Subcutaneous abdominal adipose tissue (tissue), 5 donors: Measurements from ENCODE around the gene ALDH4A1.
"Not testable (repeated sequence)": the region's sequence is repeated elsewhere in the genome, so short reads cannot be mapped to it uniquely, and the experiment has no call there.

ENCODE experiments used
- H3K27ac ChIP-seq: one replicate; pipeline ENCODE4 v1.7.0; 2013; ENCODE audit warnings: low read depth, mild to moderate bottlenecking, inconsistent platforms, low read length, moderate library complexity
- H3K27me3 ChIP-seq, 5 donors: one replicate each; pipeline ENCODE4 v1.7.0; 2013; ENCODE audit warnings: low read length in 5 of 5, inconsistent platforms in 1 of 5; ENCODE audit not compliant: control insufficient read depth in 5 of 5, insufficient read depth in 4 of 5
- H3K36me3 ChIP-seq, 5 donors: one replicate each; pipeline ENCODE4 v1.7.0; 2013; ENCODE audit warnings: low read length in 5 of 5; ENCODE audit not compliant: control insufficient read depth in 5 of 5, insufficient read depth in 5 of 5
- H3K4me1 ChIP-seq, 5 donors: one replicate each; pipeline ENCODE4 v1.7.0; 2013; ENCODE audit warnings: low read length in 5 of 5, mild to moderate bottlenecking in 3 of 5, moderate library complexity in 1 of 5; ENCODE audit not compliant: control insufficient read depth in 5 of 5, insufficient read depth in 5 of 5
- H3K4me3 ChIP-seq, 5 donors: one replicate each; pipeline ENCODE4 v1.7.0; 2013; ENCODE audit warnings: low read length in 5 of 5, low read depth in 1 of 5
- H3K9ac ChIP-seq, 5 donors: one replicate each; pipeline ENCODE4 v1.7.0; 2013; ENCODE audit warnings: low read length in 5 of 5, mild to moderate bottlenecking in 4 of 5, moderate library complexity in 3 of 5
- H3K9me3 ChIP-seq, 5 donors: one replicate each; pipeline ENCODE4 v1.7.0; 2013; ENCODE audit warnings: low read length in 5 of 5; ENCODE audit not compliant: control insufficient read depth in 5 of 5
- donor health status: healthy.
- donor health status: healthy.
- donor health status: healthy.
- donor health status: healthy.
- donor health status: healthy.

Gene ALDH4A1

GRCh38 chr1:18872071-18872611 lies 30.2 kb downstream of the ALDH4A1 start:
- H3K9me3 ChIP-seq = no peaks in the 10 kb centered on the region

GRCh38 chr1:18871401-18872070 lies 30.8 kb downstream of the ALDH4A1 start:
- Histone ChIP-seq H3K4me3 (no peak overlapping the region), H3K36me3 (peaks cover 0 to 41% (median 34%) of the 10 kb centered on the region in 5 donors), H3K27ac (no peak overlapping the region), H3K27me3 (no peaks in the 10 kb centered on the region), H3K9ac (no peak overlapping the region), H3K4me1 (peaks cover 0 to 17% (median 8%) of the 10 kb centered on the region in 5 donors), H3K9me3 (no peaks in the 10 kb centered on the region)

More at GRCh38 chr1:18872071-18872611, 30.2 kb downstream of the ALDH4A1 start:
- Histone ChIP-seq H3K4me1 (peaks cover 0 to 17% (median 8%) of the 10 kb centered on the region in 5 donors), H3K27ac (no peak overlapping the region), H3K27me3 (no peaks in the 10 kb centered on the region), H3K36me3 (peaks cover 0 to 46% (median 40%) of the 10 kb centered on the region in 5 donors), H3K9ac (no peak overlapping the region), H3K4me3 (no peak overlapping the region)

- Histone ChIP-seq H3K9ac (no peak overlapping the region), H3K4me3 (no peak overlapping the region), H3K4me1 (peaks cover 0 to 17% (median 8%) of the 10 kb centered on the region in 5 donors), H3K27ac (no peak overlapping the region), H3K36me3 (peaks cover 0 to 35% (median 29%) of the 10 kb centered on the region in 5 donors), H3K9me3 (no peaks in the 10 kb centered on the region), H3K27me3 (no peaks in the 10 kb centered on the region)
Measured at GRCh38 chr1:18870957-18871356, 31.4 kb downstream of the ALDH4A1 start.

GRCh38 chr1:18870595-18870865 lies 31.8 kb downstream of the ALDH4A1 start:
- peaks cover 0 to 15% (median 8%) of the 10 kb centered on the region in 5 donors for H3K4me1 ChIP-seq
- not testable (repeated sequence) for H3K4me3 ChIP-seq, H3K9ac ChIP-seq, H3K9me3 ChIP-seq, H3K27me3 ChIP-seq, H3K27ac ChIP-seq
- H3K36me3 ChIP-seq = peaks cover 0 to 34% (median 29%) of the 10 kb centered on the region in 5 donors

GRCh38 chr1:18869847-18870594 lies 32.3 kb downstream of the ALDH4A1 start:
- peaks cover 0 to 34% (median 29%) of the 10 kb centered on the region in 5 donors for H3K36me3 ChIP-seq
- H3K27me3 ChIP-seq = peaks cover 0 to 8% (median 4%) of the 10 kb centered on the region in 5 donors
- H3K9ac ChIP-seq = no peak overlapping the region
- peaks cover 0 to 11% (median 8%) of the 10 kb centered on the region in 5 donors for H3K4me1 ChIP-seq
- H3K9me3 ChIP-seq = no peaks in the 10 kb centered on the region
- no peak overlapping the region for H3K27ac ChIP-seq
- no peak overlapping the region for H3K4me3 ChIP-seq

- peaks cover 0 to 11% (median 4%) of the 10 kb centered on the region in 5 donors for H3K27me3 ChIP-seq
- no peak overlapping the region for H3K9ac ChIP-seq
- H3K36me3 ChIP-seq = peaks cover 0 to 26% (median 24%) of the 10 kb centered on the region in 5 donors
- H3K9me3 ChIP-seq = no peaks in the 10 kb centered on the region
- peaks cover 0 to 11% (median 7%) of the 10 kb centered on the region in 5 donors for H3K4me1 ChIP-seq
- H3K27ac ChIP-seq = no peak overlapping the region
- H3K4me3 ChIP-seq = no peak overlapping the region
Measured at GRCh38 chr1:18868801-18869424, 33.4 kb downstream of the ALDH4A1 start.

- H3K27ac ChIP-seq = no peak overlapping the region
- peaks cover 0 to 20% (median 19%) of the 10 kb centered on the region in 5 donors for H3K36me3 ChIP-seq
- H3K27me3 ChIP-seq = peaks cover 0 to 11% (median 4%) of the 10 kb centered on the region in 5 donors
- no peak overlapping the region for H3K9ac ChIP-seq
- peaks cover 0 to 11% (median 7%) of the 10 kb centered on the region in 5 donors for H3K4me1 ChIP-seq
- H3K4me3 ChIP-seq = no peak overlapping the region
- H3K9me3 ChIP-seq = no peaks in the 10 kb centered on the region
Measured at GRCh38 chr1:18868354-18868753, 34.0 kb downstream of the ALDH4A1 start.

- H3K27me3 ChIP-seq = peaks cover 0 to 11% (median 4%) of the 10 kb centered on the region in 5 donors
- no peaks in the 10 kb centered on the region for H3K9me3 ChIP-seq
- H3K9ac ChIP-seq = no peak overlapping the region
- no peak overlapping the region for H3K4me3 ChIP-seq
- peaks cover 0 to 11% (median 7%) of the 10 kb centered on the region in 5 donors for H3K4me1 ChIP-seq
- peaks cover 0 to 5% (median 4%) of the 10 kb centered on the region in 5 donors for H3K36me3 ChIP-seq
- no peak overlapping the region for H3K27ac ChIP-seq
Measured at GRCh38 chr1:18866846-18867245, 35.5 kb downstream of the ALDH4A1 start.

- Histone ChIP-seq H3K27me3 (peaks cover 0 to 11% (median 4%) of the 10 kb centered on the region in 5 donors), H3K9me3 (no peaks in the 10 kb centered on the region), H3K4me3 (no peak overlapping the region), H3K9ac (no peak overlapping the region), H3K4me1 (peaks cover 0 to 11% (median 7%) of the 10 kb centered on the region in 5 donors), H3K27ac (no peak overlapping the region), H3K36me3 (no peaks in the 10 kb centered on the region)
Measured at GRCh38 chr1:18866314-18866713, 36.0 kb downstream of the ALDH4A1 start.
